ENCODE data around the gene EMP3.
"Not testable (repeated sequence)": the region's sequence is repeated elsewhere in the genome, so short reads cannot be mapped to it uniquely, and the experiment has no call there.

The EMP3 gene

GRCh38 chr19:48348045-48348444 lies 22.7 kb downstream of the EMP3 start:
- no peak for DNase-seq (ENCODE audit: low read depth)

GRCh38 chr19:48348737-48349136 lies 23.4 kb downstream of the EMP3 start:
- no peak for DNase-seq (ENCODE audit: low read depth)

- DNase-seq (ENCODE audit: low read depth) = no peak
Observed at GRCh38 chr19:48350856-48351255, 25.5 kb downstream of the EMP3 start.

- peak; percentile 69 for DNase-seq (ENCODE audit: low read depth)
Observed at GRCh38 chr19:48351341-48351752, 26.0 kb downstream of the EMP3 start.

GRCh38 chr19:48353677-48354076 lies 28.3 kb downstream of the EMP3 start:
- DNase-seq (ENCODE audit: low read depth) = no peak

GRCh38 chr19:48354332-48354992 lies 29.1 kb downstream of the EMP3 start:
- no peak for DNase-seq (ENCODE audit: low read depth)

- no peak for DNase-seq (ENCODE audit: low read depth)
Observed at GRCh38 chr19:48355365-48355954, 30.1 kb downstream of the EMP3 start.

- DNase-seq (ENCODE audit: low read depth) = no peak
Observed at GRCh38 chr19:48359123-48359522, 33.8 kb downstream of the EMP3 start.

GRCh38 chr19:48361912-48362311 lies 36.6 kb downstream of the EMP3 start:
- DNase-seq (ENCODE audit: low read depth) = no peak

- DNase-seq (ENCODE audit: low read depth) = peak; percentile 85
Observed at GRCh38 chr19:48362716-48363499, 37.6 kb downstream of the EMP3 start.

- DNase-seq (ENCODE audit: low read depth) = no peak
Observed at GRCh38 chr19:48363500-48363809, 38.1 kb downstream of the EMP3 start.

GRCh38 chr19:48363810-48364597 lies 38.7 kb downstream of the EMP3 start, which contains the start of the genes SYNGR4 and TMEM143:
Gene SYNGR4 (plus strand): TSS chr19:48364367. CDS start chr19:48365843, 1,476 bp downstream.
Gene TMEM143 (minus strand): TSS chr19:48363940. CDS start chr19:48363920, 20 bp downstream.
- peak; percentile 97 for DNase-seq (ENCODE audit: low read depth)

- no peak for DNase-seq (ENCODE audit: low read depth)
Observed at GRCh38 chr19:48364598-48365348, 39.4 kb downstream of the EMP3 start.

GRCh38 chr19:48365602-48366001 lies 40.2 kb downstream of the EMP3 start:
- DNase-seq (ENCODE audit: low read depth) = no peak

- DNase-seq (ENCODE audit: low read depth) = no peak
Observed at GRCh38 chr19:48367855-48368254, 42.5 kb downstream of the EMP3 start.

GRCh38 chr19:48368936-48369335 lies 43.6 kb downstream of the EMP3 start:
- DNase-seq (ENCODE audit: low read depth) = no peak

- no peak for DNase-seq (ENCODE audit: low read depth)
Observed at GRCh38 chr19:48370955-48371354, 45.6 kb downstream of the EMP3 start.

- no peak for DNase-seq (ENCODE audit: low read depth)
Observed at GRCh38 chr19:48371367-48371766, 46.0 kb downstream of the EMP3 start.

GRCh38 chr19:48371771-48372170 lies 46.4 kb downstream of the EMP3 start:
- not testable (repeated sequence) for DNase-seq (ENCODE audit: low read depth)

GRCh38 chr19:48372904-48373303 lies 47.6 kb downstream of the EMP3 start:
- DNase-seq (ENCODE audit: low read depth) = no peak

GRCh38 chr19:48373567-48373966 lies 48.2 kb downstream of the EMP3 start:
- DNase-seq (ENCODE audit: low read depth) = no peak

- DNase-seq (ENCODE audit: low read depth) = no peak
Observed at GRCh38 chr19:48378194-48378570, 52.8 kb downstream of the EMP3 start.

Data from stimulated activated CD4-positive, alpha-beta T cell treated with anti-CD3 and anti-CD28 coated beads, Interleukin-2, amount 100 ng/mL, for 4 hours (primary cell).